HEK293T (cell line): Measurements from ENCODE around the gene FGF14.

Source experiments
- ARNT ChIP-seq: fragments of 450-650 bp; IDR thresholded peaks from 2 replicates; pipeline ENCODE4 v1.6.1; 2017; ENCODE audit warnings: mild to moderate bottlenecking
- BHLHE40 ChIP-seq: fragments of 450-650 bp; IDR thresholded peaks from 2 replicates; pipeline ENCODE4 v1.6.1; 2016; ENCODE audit warnings: mild to moderate bottlenecking, moderate library complexity, borderline replicate concordance
- CTBP1 ChIP-seq: fragments of 450-650 bp; IDR thresholded peaks from 2 replicates; pipeline ENCODE4 v1.6.1; 2016; ENCODE audit warnings: borderline replicate concordance
- ELF4 ChIP-seq: fragments of 450-650 bp; IDR thresholded peaks from 2 replicates; pipeline ENCODE4 v1.6.1; 2017; ENCODE audit warnings: antibody characterized with exemption
- FOXA1 ChIP-seq: fragments of 450-650 bp; IDR thresholded peaks from 2 replicates; pipeline ENCODE4 v1.6.1; 2016; ENCODE audit warnings: mild to moderate bottlenecking
- FOXK2 ChIP-seq: fragments of 450-650 bp; IDR thresholded peaks from 2 replicates; pipeline ENCODE4 v1.6.1; 2016; ENCODE audit warnings: mild to moderate bottlenecking
- FOXM1 ChIP-seq: fragments of 450-650 bp; IDR thresholded peaks from 2 replicates; pipeline ENCODE4 v1.6.1; 2017; ENCODE audit warnings: mild to moderate bottlenecking, borderline replicate concordance
- HDGF ChIP-seq: fragments of 450-650 bp; IDR thresholded peaks from 2 replicates; pipeline ENCODE4 v1.6.1; 2017; ENCODE audit warnings: antibody characterized with exemption, borderline replicate concordance
- NFRKB ChIP-seq: fragments of 450-650 bp; IDR thresholded peaks from 2 replicates; pipeline ENCODE4 v1.6.1; 2016; ENCODE audit warnings: mild to moderate bottlenecking, moderate library complexity
- SP1 ChIP-seq: fragments of 450-650 bp; IDR thresholded peaks from 2 replicates; pipeline ENCODE4 v1.6.1; 2017
- SUZ12 ChIP-seq: fragments of 450-650 bp; IDR thresholded peaks from 2 replicates; pipeline ENCODE4 v1.6.1; 2016; ENCODE audit warnings: mild to moderate bottlenecking
- TARDBP ChIP-seq: fragments of 450-650 bp; IDR thresholded peaks from 2 replicates; pipeline ENCODE4 v1.6.1; 2016
- ZNF384 ChIP-seq: fragments of 450-650 bp; IDR thresholded peaks from 2 replicates; pipeline ENCODE4 v1.6.1; 2016

GRCh38 chr13:102326381-102327118, 75.3 kb downstream of the FGF14 start:
- TF ChIP-seq SP1 (no peak), ELF4 (no peak), FOXA1 (no peak), FOXM1 (no peak), FOXK2 (no peak), HDGF (no peak), BHLHE40 (no peak), SUZ12 (no peak), CTBP1 (no peak), TARDBP (no peak), NFRKB (no peak), ARNT (no peak), ZNF384 (no peak)
